ENCODE results near the gene PLCL1.

GRCh38 chr2:198134293-198134955 lies 330.0 kb downstream of the PLCL1 start:
- no peak for TF ChIP-seq CTCF (IDR thresholded peaks at IDR 0.05)
- no peak for TF ChIP-seq POLR2AphosphoS5 (IDR thresholded peaks at IDR 0.05)
